ENCODE measurements around the gene ARHGAP15.

The ARHGAP15 gene

DNA sequence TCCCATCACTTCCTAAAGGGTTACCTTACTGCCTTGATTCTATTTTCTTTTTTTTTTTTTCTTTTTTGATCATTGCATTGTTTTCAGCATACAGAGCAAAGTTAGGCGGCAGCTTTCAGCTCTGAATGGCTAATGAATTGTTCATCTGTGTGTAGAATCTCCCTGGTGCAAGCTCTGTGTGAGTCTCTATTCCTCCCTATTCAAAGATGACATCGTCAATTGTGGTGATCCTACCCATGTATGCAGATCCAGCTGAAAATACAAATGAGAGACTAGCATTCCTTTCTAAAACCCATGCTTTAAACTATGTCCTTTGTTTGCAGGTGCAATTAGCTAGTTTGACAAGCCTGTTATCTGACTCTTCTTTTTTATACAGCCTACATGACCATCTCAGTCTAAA is 539.0 kb downstream of the ARHGAP15 start:
- no peak for DNase-seq

DNA sequence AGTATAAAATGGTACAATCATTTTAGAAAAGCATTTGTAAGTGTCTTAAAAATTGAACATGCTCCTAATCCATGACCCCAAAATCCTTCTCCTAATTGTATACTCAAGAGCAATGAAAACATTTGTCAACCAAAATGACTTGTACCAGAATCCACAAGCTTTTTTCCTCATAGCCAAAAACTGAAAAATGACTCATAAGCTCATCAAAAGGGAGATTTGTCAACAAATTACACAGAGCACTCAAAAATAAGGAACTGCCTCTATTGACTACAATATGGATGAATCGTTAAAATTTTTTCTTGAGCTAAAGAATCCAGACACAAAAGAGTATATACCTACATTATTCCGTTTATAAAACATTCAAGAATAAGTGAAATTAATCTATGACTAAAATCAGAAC is 544.8 kb downstream of the ARHGAP15 start:
- DNase-seq: no peak

DNA sequence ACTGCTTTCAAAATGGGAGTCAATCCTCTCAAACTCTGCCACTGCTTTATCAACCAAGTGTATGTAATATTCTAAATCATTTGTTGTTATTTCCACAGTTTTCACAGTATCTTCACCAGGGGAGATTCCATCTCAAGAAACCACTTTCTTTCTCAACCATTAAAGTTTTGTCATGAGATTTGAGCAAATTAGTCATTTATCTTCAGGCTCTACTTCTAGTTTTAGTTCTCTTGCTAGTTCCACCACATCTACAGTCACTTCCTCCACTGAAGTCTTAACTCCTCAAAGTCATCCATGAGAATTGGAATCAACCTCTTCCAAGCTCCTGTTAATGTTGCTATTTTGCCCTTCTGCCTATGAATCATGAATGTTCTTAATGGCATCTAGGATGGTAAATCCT is 545.8 kb downstream of the ARHGAP15 start:
- no peak for DNase-seq

DNA sequence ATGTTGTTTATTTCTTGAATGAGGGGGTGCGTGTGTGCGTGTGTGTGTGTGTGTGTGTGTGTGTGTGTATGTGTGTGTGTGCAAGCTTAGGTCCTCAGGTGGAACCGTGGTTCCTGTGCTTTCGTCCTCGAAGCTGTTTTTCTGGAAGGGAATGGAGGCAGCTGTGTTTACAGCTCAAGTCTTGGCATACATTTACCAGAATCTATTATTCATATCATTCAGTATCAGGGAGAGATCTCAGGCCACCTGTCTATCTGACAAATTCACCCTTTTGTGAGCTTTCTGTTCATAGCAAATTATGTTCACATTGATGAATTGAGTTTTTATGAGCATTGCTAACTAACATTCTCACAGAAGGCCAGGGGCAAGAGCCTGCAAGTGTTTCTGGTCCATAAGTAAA is 550.4 kb downstream of the ARHGAP15 start:
- no peak for DNase-seq

DNA sequence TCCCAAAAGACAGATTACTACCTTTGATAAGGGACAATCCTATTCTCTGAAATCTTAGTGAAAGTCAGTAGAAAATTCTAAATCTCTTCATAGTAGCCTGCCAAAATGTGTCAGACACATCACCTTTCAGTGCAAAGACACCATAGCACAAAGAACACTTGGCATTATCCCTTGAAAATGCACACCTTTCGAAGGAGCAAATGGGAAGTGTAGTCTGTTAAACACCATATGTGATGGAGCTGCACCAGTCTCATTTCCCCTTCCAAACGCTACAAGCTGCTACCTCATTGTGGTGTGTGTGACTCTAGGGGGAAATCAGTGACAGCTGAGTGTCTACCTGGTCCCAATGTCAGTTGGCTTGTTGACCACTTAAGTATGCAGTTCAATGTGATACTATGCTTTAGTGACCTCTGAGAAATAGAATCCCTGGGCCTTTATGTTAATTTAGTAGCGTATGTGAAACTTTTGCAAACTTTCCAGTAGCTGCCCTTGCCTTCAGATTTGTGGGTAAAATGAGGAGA is 551.7 kb downstream of the ARHGAP15 start:
- no peak for DNase-seq

DNA sequence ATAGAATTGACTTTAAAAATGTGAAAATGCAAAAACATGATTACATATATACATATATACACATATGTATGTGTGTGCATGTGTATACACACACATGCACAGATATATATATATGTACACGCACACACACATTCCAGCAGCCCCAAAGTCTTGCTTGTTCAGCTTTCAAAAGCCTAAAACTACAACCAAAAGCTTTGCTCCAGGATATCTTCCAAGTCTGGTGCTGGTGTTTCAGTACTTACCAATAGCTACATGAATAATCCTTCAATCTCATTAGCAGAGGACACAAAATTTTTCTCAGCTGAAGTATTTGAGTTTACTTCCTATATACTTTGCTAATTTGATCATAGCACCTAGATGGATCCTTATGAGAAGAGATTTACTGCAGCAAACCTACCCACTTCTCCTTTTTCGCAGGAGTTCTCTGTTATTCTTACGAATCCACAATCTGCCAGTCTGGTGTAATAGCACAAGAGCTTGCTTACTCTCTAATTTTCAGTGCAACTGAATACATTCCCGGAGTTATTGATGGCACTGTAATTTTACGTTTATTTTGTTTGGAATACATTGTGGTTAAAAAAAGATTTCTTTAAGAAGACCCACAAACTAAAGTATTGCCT is 553.3 kb downstream of the ARHGAP15 start:
- DNase-seq: no peak

DNA sequence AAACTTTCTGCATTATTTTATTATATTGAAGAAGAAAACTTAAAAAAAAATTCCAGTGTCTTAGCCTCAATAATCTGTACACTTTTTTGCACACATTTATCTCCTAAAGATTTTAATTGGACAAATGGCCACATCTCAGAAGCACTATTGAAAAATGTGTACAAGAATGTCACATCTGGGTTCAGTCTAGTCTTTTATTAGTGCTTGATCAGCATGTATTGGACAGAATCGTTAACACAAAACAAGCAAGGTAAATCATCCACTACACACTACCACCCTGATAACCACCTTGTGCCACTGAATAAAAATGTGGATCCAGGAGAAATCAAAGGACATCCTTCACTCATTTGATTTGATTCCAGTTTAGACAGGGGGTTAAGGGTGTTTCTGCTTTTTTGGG is 554.8 kb downstream of the ARHGAP15 start:
- DNase-seq: no peak

DNA sequence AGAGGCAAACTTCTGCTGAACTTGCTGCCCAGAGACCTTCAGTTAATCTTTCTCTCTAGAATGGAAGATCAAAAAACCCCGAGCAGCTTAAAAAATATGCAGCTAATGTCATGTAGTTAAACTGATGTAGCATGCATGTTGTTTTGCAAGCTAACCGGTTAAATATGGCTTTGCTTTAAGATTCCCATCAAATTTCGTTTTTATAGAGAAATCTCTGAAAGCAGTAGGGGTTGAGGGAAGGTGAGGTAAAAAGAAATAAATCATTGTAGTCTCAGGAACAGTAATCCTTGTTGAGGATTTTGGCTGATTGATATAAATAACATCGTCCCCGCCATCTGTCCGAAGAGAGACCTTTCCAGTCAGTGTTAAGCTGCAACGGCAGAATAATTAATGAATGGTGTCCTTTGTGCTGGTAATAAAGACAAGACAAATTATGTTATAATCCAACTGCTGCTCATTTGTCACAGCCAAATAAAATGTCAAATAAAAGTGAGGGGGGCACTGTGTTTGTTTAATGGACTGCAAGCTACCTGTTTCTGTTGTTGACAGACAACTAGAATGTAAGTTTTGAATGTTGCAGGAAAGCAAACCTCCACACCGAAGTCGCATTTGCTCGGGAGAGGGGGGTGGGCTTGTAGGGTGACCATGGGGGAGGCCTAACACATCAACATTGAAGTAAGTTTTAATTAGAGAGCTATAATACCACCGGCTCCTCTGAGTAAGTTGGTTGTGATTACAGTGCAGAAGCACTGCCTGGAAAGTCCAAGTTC is 555.5 kb downstream of the ARHGAP15 start:
- no peak for DNase-seq

DNA sequence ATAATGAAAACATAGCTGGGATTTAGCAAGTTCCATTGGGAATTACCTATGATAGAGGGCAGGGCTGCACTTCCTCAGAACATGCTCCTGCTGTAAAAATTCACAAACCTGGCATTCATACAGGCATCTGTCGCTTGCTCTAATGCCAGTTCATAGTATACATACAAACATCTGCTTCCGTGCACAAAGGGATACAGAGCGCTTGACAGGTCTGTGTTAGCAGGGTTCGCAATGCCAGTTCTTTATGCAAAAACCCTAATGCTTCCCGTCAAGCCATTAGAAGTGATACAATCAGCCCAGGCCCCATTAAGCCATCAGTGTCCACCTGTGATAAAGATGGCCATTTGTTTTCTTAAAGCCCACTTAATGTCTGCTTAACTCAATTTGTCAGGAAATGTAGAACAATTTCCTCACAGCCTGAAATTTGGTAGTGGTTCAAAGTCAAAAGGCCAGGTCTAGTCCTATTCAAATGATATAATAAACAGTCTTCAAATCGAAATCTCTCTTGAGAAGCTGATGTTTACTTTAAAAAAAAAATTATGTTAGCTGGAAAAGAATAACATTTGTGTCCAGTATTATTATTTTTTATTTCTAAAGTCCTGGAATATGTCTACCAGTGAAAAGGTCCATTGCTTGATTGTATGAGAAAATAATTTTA is 556.3 kb downstream of the ARHGAP15 start:
- no peak for DNase-seq

DNA sequence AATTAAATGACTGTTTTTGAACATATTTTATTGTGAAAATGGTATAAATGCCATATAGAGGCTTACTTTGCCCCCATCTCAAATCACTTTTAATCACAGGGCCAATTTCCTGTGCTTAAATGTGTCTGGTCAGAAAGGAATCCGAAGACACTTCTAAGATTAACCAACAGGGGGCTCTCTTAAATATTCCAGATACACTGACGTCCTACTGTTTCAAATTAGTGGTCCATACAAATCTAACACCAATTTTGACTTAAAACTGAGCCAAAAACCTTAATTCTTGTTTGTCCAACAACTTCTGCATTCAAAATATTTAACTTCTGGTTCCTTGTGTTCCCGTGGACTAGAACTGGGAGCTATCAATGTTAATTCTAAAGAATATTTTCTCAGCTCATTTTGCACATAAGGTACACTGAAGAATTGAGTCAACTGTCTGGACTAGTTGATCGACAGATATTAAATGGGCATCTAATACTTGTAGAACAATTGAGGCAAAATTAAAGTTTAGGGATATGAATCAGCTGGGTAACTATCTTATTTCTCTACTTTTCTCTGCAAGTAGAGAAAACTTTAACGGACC is 557.5 kb downstream of the ARHGAP15 start:
- DNase-seq: no peak

DNA sequence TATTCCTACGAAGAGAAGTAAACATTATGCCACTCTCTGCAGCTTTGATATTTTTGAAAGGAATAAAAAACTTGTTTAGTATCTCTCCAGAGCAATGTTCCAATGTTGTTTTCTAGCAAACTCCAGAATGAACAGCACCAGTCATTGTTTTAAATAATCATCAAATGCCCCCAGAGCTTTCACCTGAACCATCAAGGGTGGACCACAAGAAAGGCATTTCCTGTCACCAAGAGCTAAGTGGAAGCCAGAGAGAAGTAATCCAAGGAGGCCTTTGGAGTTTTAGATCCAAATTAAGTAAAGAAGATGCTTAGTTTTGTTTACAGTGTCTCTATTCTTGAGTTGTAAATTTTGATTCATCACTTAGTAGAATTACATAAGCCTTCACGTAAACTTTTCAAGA is 559.0 kb downstream of the ARHGAP15 start:
- no peak for DNase-seq

DNA sequence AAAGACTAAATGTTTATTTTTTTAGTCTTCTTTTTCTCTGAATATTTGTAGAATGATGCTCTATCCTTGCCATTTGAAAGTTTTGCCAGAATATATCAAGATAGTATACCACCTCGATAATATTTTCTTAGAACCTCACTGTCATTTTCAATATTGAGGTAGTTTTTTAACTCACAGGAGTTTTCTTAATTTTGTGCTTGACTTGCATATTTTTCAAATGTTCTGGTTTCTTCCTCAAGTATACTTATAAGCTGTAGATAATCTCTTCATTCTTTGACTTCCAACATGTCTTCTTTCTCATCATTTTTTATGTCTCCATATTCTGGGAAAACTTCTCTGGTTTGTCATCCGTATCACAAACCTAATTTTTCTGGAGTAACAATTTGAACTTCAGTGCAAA is 559.6 kb downstream of the ARHGAP15 start:
- no peak for DNase-seq

DNA sequence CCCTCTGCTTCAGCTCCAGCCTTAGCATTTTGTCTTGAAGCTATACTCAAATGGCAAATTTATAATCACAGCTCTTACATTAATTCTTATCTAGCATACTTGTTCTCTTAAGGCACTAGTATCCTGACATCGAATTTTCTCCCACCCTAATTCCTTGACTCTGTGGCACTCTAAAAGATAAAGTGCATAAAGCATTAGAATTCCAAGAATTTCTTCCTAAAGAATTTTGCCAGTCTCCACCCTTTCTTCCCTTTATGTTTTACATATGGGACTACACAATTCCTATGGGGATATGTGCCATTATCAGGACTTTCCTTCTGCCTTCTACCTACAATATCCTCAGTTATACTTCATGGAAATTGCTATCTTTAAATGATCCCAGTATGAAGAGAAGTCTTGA is 560.3 kb downstream of the ARHGAP15 start:
- no peak for DNase-seq

DNA sequence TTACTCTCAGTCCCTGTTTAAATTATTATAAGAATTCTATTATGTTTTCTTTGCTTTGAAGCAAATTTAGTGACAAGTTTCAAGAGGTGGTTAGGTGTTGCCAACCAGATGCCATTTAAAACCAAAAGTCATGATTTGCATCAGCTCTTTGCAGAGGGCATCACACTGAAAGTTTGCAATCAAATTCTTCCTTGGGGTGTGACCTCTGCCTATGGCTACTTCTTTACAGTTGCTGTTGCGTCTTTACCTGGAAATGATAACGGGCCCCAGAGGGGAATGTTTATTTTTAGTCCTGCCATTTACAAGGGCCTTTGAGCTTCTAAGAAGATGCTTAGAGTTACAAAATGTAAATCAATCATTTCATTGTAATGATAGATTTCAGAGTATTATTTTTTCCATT is 561.0 kb downstream of the ARHGAP15 start:
- no peak for DNase-seq

DNA sequence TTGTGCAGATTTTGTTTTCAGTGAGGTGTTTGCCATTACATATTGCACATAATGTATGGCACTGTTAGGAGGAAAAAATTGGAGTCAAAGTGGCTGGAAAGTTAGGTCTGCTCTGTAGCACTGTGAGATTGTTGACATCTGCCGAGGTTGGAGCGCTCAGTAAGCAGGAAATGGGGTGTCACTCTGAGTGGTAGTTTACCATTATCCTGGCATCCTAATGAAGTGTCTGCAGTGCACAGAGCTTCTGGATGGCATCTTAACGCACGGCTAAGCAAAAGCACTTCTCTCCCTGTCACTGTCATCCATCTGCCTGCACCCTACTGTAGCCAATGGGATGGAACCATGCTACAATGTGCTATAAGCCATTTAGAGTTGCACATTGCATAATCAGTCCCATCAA is 561.9 kb downstream of the ARHGAP15 start:
- DNase-seq: no peak

DNA sequence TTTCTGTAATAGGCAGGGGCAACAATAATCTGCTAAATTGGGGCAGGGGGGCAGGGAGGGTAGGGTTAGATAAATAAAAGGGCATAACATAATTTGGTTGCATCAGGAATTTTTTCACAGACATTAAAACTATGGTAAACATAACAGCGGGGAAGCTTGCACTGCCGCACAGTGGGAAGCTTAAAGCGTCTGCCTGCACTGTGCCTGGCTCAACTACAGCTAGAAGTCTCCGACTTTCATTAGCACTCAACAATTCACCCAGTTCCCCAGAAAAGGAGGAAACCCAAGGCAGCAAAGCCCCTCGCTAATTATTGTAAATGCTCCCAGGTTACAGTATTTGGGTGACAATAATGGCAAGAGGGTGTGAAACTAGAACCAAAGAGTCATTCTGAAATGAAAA is 562.9 kb downstream of the ARHGAP15 start:
- DNase-seq: no peak

DNA sequence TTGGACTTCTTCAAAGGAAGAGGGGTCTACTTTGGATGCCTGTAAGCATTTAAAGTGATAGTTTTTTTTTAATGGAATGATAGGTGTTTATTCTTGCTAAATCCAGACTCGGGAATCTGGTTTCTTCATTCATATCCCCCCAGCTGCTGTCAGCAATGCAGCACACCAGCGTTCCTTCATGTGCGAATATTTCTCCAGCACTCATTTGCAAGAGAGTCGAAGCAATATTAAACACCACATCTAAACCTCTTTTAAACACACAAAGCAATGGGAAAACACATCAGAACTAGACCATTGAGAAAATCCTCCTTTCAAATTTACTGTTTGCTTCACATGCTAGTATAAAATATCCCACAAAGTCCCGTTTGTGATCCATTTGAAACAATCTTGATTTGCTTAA is 563.7 kb downstream of the ARHGAP15 start:
- DNase-seq: no peak

DNA sequence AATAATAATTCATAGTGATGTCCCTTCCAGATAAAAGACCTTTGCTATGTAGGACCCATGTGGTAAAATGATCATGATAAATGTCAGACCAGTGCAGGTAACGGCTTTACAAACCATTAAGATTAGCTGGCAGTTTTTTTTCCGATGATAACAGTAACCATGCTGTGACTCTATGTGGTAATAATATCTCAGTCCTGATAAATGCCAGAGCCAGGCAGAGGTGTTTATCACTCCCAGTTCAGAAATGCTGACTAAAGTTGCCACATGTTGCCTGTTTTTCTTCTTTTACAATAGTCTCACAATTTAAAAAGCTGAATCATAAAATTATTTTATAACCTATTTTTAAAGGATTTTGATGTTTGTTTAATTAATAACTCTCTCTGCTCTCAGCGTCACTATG is 565.1 kb downstream of the ARHGAP15 start:
- no peak for DNase-seq

DNA sequence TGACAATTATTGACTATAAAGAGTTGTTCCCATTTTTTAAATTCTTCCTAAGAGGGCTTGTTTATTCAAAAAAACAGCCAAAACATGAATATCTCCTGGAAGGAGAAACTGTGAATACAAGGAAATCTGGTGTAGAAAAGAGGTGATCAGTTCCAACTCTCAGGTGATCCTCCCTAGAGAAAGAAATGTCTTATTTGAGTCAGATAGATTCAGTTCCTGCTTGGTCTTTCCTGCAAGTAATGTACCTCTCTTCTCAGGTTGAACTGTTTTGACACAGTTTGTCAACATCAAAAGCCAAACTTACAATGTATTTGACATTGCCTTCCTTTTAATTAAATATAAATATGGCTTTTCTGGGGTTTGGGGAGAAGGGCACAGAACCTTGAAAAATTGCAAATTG is 567.4 kb downstream of the ARHGAP15 start:
- DNase-seq: no peak

DNA sequence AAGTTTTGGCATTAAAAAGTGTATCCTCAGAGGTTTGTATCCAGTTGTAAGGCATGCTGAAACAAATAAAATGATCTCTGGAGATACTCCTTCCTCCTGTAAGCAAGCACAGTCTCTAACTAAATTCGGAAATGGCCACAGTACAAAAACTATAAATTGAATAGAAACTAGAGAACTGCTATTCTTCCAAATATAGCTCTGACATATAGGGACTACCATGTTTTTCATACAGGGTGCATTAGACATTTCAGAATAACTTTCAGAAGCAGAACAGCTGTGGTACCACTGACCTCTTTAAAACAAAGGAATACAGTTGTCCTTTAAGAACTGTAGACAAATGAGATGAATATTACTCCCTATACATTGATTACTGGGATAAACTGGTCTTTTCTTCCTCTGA is 568.5 kb downstream of the ARHGAP15 start:
- DNase-seq: no peak

DNA sequence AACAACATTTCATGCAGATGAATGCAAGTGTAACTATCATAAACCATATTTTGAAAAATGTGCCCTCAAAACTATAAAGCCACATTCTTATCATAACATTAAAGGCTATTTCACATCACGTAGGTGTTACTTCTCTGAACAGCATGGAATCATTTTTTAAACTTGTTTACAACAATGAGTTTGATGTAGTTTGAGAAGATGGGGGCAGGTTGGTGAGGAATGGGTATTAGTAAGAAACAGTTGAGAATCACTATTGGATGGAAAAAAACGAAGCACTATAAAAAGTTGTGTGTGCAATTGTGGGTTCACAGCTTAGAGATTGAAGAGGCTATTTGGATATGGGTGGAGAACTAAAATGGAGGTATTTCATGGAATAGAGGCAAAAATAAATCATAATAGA is 569.1 kb downstream of the ARHGAP15 start:
- DNase-seq: no peak

DNA sequence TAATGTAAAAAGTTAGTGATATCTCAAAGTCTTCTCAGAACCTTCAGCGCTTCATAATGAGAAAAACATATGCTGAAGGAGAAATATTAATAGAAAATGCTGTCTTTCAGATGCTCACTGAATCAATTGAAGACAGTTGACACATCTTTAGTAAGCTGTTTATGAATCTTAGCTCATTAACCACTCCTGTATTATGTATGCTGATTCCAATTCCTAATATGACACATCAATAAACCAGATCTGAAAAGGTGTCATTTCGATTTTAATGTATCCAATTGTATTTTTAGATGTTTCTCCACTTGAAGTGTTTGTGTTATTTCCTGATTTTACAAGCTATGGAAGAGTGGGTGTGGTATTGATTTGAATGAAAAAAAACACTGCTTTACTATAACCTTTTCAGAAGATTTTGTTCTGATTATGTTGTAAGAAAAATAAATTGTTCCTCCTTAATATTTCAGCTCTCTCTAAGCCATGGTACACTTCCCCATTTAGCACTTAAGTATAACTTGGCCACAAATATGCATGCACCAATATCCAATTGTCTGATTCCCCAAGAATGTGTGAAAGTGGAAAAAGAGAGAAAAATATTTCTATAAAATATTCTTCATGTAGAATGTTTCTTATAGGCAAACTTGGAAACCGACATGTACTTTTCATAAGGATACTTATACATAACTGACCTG is 569.8 kb downstream of the ARHGAP15 start:
- no peak for DNase-seq

DNA sequence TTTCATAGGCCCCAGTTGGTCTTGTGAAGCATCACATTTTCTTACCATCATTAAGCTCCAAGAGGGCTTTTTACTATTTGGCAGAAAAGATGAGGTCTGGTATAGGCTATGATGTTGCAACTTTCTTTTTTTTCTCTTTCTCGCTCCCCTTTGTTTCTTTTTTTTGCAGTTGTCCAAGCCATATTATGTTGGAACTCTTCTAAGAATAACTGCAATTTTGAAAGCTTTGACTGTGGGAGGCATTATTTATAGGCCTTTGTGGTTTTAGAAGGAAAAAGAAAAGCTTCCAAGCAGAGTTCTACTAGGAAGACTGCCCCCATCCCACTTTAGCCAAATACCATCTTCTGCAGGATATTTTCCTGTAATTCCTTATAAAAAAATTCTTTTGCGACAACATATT is 571.6 kb downstream of the ARHGAP15 start:
- no peak for DNase-seq
